Activated CD4-positive, alpha-beta memory T cell treated with anti-CD3 and anti-CD28 coated beads, Interleukin-2, amount 10 ng/mL, durations not matched to agents 7 days and 5 days (primary cell): ENCODE data around the gene CTXND2. TPM values are rescaled to one million over a fixed set of nuclear protein-coding genes. Genes with fewer than 3 reads are reported as not detected.
A peak's percentile ranks its signal among the peaks of the same experiment; 100 is the strongest.
"Not testable (repeated sequence)": the region's sequence is repeated elsewhere in the genome, so short reads cannot be mapped to it uniquely, and the experiment has no call there.

Experiments used
- CTCF ChIA-PET: fragments of 350-600 bp; sonication (Branson Sonifier 250); formaldehyde crosslinking; loops from one replicate; lab custom pipeline; 2021; ENCODE audit warnings: antibody characterized with exemption, inconsistent platforms; lab: Charles Lee
- POLR2A ChIA-PET: fragments of 350-600 bp; sonication (Branson Sonifier 250); formaldehyde crosslinking; loops from one replicate; lab custom pipeline; 2021; ENCODE audit warnings: antibody characterized with exemption; lab: Charles Lee
- DNase-seq: peaks from one replicate; pipeline ENCODE4 v3.0.0-alpha.2; 2020
- H3K27ac Mint-ChIP-seq: one replicate; pipeline ENCODE4 v1.8.0; 2021; ENCODE audit warnings: mild to moderate bottlenecking, mixed read lengths
- H3K27me3 Mint-ChIP-seq: one replicate; pipeline ENCODE4 v1.8.0; 2021; ENCODE audit warnings: mixed read lengths
- H3K36me3 Mint-ChIP-seq: one replicate; pipeline ENCODE4 v1.8.0; 2021; ENCODE audit warnings: low read depth, mixed read lengths
- H3K4me1 Mint-ChIP-seq: one replicate; pipeline ENCODE4 v1.8.0; 2021; ENCODE audit warnings: mixed read lengths
- H3K4me3 Mint-ChIP-seq: one replicate; pipeline ENCODE4 v1.8.0; 2021; ENCODE audit warnings: mild to moderate bottlenecking, mixed read lengths
- H3K9me3 Mint-ChIP-seq: one replicate; pipeline ENCODE4 v1.8.0; 2021; ENCODE audit warnings: mixed read lengths
- total RNA-seq, 2 experiments: library from RNA; stranded (reverse); gene quantifications; one replicate each; pipeline ENCODE4 v1.2.3, GENCODE V29; 2021

CTXND2 gene
- total RNA-seq, result not detected

DNA sequence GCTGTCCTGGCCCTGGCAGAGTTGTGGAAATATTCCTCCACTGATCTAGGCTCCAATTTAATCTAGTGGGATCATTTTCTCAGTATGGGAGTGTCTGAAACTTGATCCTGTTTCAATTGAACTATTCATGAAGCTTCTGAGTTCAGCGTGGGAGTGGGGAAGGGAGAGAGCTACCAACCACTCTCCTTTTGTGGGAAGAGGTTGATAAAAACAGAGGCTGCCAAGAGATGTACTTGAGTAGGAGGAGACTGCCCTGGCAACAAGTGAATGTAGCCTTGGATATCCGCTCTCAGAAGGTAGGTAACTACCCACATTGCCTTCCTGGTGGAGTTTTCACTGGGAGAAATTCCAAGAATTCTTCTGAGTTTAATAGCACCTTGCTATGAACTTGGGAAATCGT, at the start of gene CTXND2:
TSS of gene CTXND2 (plus strand) at position 119 of the 400 bp plus-strand sequence. CDS start 25,179 bp downstream, outside the sequence.
- Mint-ChIP-seq H3K27ac (no peak within 1 kb of the TSS), H3K9me3 (no peaks in the 10 kb centered on the region), H3K36me3 (peaks cover 5% of the 10 kb centered on the region), H3K4me1 (peaks cover 43% of the 10 kb centered on the region), H3K4me3 (no peak within 1 kb of the TSS), H3K27me3 (peaks cover 10% of the 10 kb centered on the region)
- ChIA-PET CTCF (interaction anchor here (1.7 kb wide), 1 partner anchor 35 kb away, joined by 8 read pairs; no protein-coding TSS in a partner anchor), POLR2A (interaction anchor here (0.6 to 1.0 kb wide), 2 partner anchors 10 to 123 kb away, joined by 3 read pairs; no protein-coding TSS in a partner anchor)
- DNase-seq, result no peak

DNA sequence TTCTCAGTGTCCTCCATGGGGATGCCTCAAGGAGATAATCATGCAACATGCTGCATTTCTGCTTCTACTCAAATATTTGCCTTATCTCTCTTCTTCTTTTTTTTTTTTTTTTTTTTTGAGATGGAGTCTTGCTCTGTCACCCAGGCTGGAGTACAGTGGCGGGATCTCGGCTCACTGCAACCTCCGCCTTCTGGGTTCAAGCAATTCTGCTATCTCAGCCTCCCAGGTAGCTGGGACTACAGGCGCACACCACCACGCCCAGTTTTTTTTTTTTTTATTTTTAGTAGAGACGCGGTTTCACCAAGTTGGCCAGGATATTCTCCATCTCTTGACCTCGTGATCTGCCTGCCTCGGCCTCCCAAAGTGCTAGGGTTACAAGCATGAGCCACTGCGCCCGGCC, 46.1 kb upstream of the CTXND2 start:
- H3K36me3 Mint-ChIP-seq, result peaks cover 48% of the 10 kb centered on the region
- POLR2A ChIA-PET, result interaction anchor here (1.4 kb wide), 1 partner anchor 85 kb away, joined by 3 read pairs; the partner anchor contains the start of gene SETDB1
- CTCF ChIA-PET, DNase-seq, H3K4me3 Mint-ChIP-seq, H3K27me3 Mint-ChIP-seq, H3K27ac Mint-ChIP-seq, H3K9me3 Mint-ChIP-seq: not testable (repeated sequence)
- peaks cover 28% of the 10 kb centered on the region for H3K4me1 Mint-ChIP-seq

- DNase-seq, result no peak
- ChIA-PET CTCF (no interaction called here), POLR2A (no interaction called here)
- H3K4me1 Mint-ChIP-seq, result peaks cover 29% of the 10 kb centered on the region
- H3K27ac Mint-ChIP-seq, result peak overlapping the region; percentile 13
- H3K36me3 Mint-ChIP-seq, result peaks cover 49% of the 10 kb centered on the region
- H3K9me3 Mint-ChIP-seq, result no peaks in the 10 kb centered on the region
- no peaks in the 10 kb centered on the region for H3K27me3 Mint-ChIP-seq
- no peak overlapping the region for H3K4me3 Mint-ChIP-seq
Measured at GRCh38 chr1:150841626-150842025, 45.3 kb upstream of the CTXND2 start.

DNA sequence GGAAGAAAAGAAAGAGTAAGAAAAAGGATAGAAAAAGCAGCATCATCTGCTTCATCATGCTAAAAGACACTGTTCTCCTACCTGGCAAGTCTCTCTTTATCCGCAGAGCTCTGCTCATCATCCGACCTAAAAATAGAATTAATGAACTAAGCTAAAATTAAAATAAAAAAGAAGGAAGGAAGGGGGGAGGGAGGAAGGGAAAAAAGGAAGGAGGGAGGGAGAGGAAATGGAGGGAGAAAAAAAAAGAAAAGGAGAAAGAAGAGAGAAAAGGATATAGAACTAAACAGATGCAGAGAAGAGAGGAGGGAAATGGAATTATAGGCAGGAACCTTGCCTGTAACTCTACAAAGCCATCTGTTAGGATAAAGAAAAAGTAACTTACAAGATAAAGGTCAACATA, 44.6 kb upstream of the CTXND2 start:
- H3K27me3 Mint-ChIP-seq, result no peaks in the 10 kb centered on the region
- no peaks in the 10 kb centered on the region for H3K9me3 Mint-ChIP-seq
- no peak overlapping the region for H3K27ac Mint-ChIP-seq
- CTCF ChIA-PET, result no interaction called here
- DNase-seq, result no peak
- peaks cover 49% of the 10 kb centered on the region for H3K36me3 Mint-ChIP-seq
- peaks cover 33% of the 10 kb centered on the region for H3K4me1 Mint-ChIP-seq
- POLR2A ChIA-PET, result no interaction called here
- H3K4me3 Mint-ChIP-seq, result no peak overlapping the region

GRCh38 chr1:150842964-150843363, 44.0 kb upstream of the CTXND2 start:
- H3K9me3 Mint-ChIP-seq, result no peaks in the 10 kb centered on the region
- no peaks in the 10 kb centered on the region for H3K27me3 Mint-ChIP-seq
- ChIA-PET CTCF (no interaction called here), POLR2A (no interaction called here)
- DNase-seq, result no peak
- no peak overlapping the region for H3K27ac Mint-ChIP-seq
- peaks cover 34% of the 10 kb centered on the region for H3K4me1 Mint-ChIP-seq
- no peak overlapping the region for H3K4me3 Mint-ChIP-seq
- H3K36me3 Mint-ChIP-seq, result peaks cover 51% of the 10 kb centered on the region

GRCh38 chr1:150843474-150843873, 43.5 kb upstream of the CTXND2 start:
- POLR2A ChIA-PET, result interaction anchor here (0.7 kb wide), 1 partner anchor 349 kb away, joined by 3 read pairs; no protein-coding TSS in a partner anchor
- no peak overlapping the region for H3K27ac Mint-ChIP-seq
- no peak for DNase-seq
- no peaks in the 10 kb centered on the region for H3K27me3 Mint-ChIP-seq
- H3K4me1 Mint-ChIP-seq, result peaks cover 34% of the 10 kb centered on the region
- no peak overlapping the region for H3K4me3 Mint-ChIP-seq
- H3K36me3 Mint-ChIP-seq, result peaks cover 50% of the 10 kb centered on the region
- CTCF ChIA-PET, result no interaction called here
- H3K9me3 Mint-ChIP-seq, result no peaks in the 10 kb centered on the region

DNA sequence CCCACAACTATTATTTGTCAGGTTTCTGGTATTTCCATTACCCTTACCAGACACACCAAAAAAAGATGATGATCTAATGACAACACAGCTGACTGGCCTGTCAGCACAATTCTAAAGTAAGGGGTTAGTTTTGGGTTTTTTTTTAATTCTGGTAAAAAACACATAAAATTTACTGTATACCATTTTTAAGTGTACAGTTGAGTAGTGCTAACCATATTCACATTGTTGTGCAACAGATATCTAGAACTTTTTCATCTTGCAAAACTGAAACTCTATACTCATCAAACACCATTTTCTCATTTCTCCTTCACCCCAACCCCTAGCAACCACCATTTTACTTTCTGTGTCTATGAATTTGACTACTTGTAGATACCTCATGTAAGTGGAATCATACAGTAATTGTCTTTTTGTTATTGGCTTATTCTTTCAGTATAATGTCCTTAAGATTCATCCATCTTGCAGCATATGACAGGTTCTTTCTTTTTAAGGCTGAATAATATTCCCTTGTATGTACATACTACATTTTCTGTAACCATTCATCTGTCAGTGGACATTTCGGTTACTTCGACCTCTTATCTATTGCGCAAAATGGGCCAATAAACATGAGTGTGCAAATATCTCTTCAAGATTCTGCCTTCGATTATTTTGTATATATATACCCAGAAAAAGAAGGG, 40.3 kb upstream of the CTXND2 start:
- ChIA-PET POLR2A (no interaction called here), CTCF (no interaction called here)
- Mint-ChIP-seq H3K36me3 (peaks cover 40% of the 10 kb centered on the region), H3K9me3 (no peaks in the 10 kb centered on the region), H3K4me3 (no peak overlapping the region), H3K27me3 (no peaks in the 10 kb centered on the region), H3K4me1 (peaks cover 19% of the 10 kb centered on the region), H3K27ac (no peak overlapping the region)
- no peak for DNase-seq

GRCh38 chr1:150850801-150851362, 36.1 kb upstream of the CTXND2 start:
- DNase-seq, H3K27me3 Mint-ChIP-seq, H3K4me1 Mint-ChIP-seq, POLR2A ChIA-PET, CTCF ChIA-PET, H3K27ac Mint-ChIP-seq, H3K9me3 Mint-ChIP-seq, H3K4me3 Mint-ChIP-seq: not testable (repeated sequence)
- peaks cover 55% of the 10 kb centered on the region for H3K36me3 Mint-ChIP-seq

- H3K27ac Mint-ChIP-seq, H3K4me1 Mint-ChIP-seq, DNase-seq, H3K4me3 Mint-ChIP-seq, CTCF ChIA-PET, H3K27me3 Mint-ChIP-seq, H3K9me3 Mint-ChIP-seq, POLR2A ChIA-PET: not testable (repeated sequence)
- peaks cover 49% of the 10 kb centered on the region for H3K36me3 Mint-ChIP-seq
Measured at GRCh38 chr1:150852734-150853133, 34.2 kb upstream of the CTXND2 start.

DNA sequence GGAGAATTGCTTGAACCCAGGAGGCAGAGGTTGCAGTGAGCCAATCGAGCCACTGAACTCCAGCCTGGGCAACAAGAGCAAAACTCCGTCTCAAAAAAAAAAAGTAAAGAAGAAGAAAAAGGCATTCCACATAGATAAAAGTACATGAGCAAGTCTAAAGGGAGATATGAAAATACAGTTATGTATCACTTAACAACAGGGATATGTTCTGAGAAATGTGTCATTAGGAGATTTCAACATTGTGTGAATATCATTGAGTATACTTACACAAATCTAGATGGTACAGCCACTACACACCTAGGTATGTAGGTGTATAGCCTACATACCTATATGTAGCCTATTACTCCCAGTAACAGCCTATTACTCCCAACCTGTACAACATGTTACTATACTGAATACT, 23.2 kb upstream of the CTXND2 start:
- no peak for DNase-seq
- Mint-ChIP-seq H3K4me3 (no peak overlapping the region), H3K27me3 (no peaks in the 10 kb centered on the region), H3K9me3 (no peaks in the 10 kb centered on the region), H3K4me1 (peaks cover 7% of the 10 kb centered on the region), H3K36me3 (peaks cover 31% of the 10 kb centered on the region), H3K27ac (no peak overlapping the region)
- POLR2A ChIA-PET, result no interaction called here
- CTCF ChIA-PET, result no interaction called here

DNA sequence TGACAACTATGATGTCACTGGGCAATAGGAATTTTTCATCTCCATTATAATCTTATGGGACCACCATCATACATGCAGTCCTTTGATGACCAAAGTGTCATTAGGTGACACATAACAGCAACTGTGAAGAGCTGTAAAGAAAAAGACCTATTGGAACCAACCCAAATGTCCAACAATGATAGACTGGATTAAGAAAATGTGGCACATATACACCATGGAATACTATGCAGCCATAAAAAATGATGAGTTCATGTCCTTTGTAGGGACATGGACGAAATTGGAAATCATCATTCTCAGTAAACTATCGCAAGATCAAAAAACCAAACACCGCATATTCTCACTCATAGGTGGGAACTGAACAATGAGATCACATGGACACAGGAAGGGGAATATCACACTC, 22.7 kb upstream of the CTXND2 start:
- H3K4me3 Mint-ChIP-seq, H3K27me3 Mint-ChIP-seq, H3K27ac Mint-ChIP-seq, DNase-seq, H3K9me3 Mint-ChIP-seq, CTCF ChIA-PET, POLR2A ChIA-PET, H3K4me1 Mint-ChIP-seq: not testable (repeated sequence)
- peaks cover 35% of the 10 kb centered on the region for H3K36me3 Mint-ChIP-seq

- peaks cover 26% of the 10 kb centered on the region for H3K4me1 Mint-ChIP-seq
- H3K9me3 Mint-ChIP-seq, result no peaks in the 10 kb centered on the region
- CTCF ChIA-PET, result interaction anchor here (0.6 to 2.1 kb wide), 4 partner anchors 12 to 127 kb away, joined by 3 to 9 read pairs (median 4); no protein-coding TSS in a partner anchor
- no peak overlapping the region for H3K4me3 Mint-ChIP-seq
- POLR2A ChIA-PET, result interaction anchor here (1.3 kb wide), 1 partner anchor 22 kb away, joined by 3 read pairs; no protein-coding TSS in a partner anchor
- no peaks in the 10 kb centered on the region for H3K27me3 Mint-ChIP-seq
- peaks cover 48% of the 10 kb centered on the region for H3K36me3 Mint-ChIP-seq
- DNase-seq, result no peak
- H3K27ac Mint-ChIP-seq, result no peak overlapping the region
Measured at GRCh38 chr1:150869683-150870082, 17.3 kb upstream of the CTXND2 start.

- peaks cover 48% of the 10 kb centered on the region for H3K36me3 Mint-ChIP-seq
- no peak overlapping the region for H3K4me3 Mint-ChIP-seq
- no peaks in the 10 kb centered on the region for H3K27me3 Mint-ChIP-seq
- H3K9me3 Mint-ChIP-seq, result no peaks in the 10 kb centered on the region
- peaks cover 43% of the 10 kb centered on the region for H3K4me1 Mint-ChIP-seq
- ChIA-PET POLR2A (no interaction called here), CTCF (no interaction called here)
- DNase-seq, result no peak
- no peak overlapping the region for H3K27ac Mint-ChIP-seq
Measured at GRCh38 chr1:150872572-150872971, 14.4 kb upstream of the CTXND2 start.
